NCI-H1105 treated with DMSO at 0.1 percent for 48 hours (cell line): ENCODE measurements around the gene SLC4A1.

Source experiments
- DNase-seq: peaks from one replicate; lab custom pipeline; 2025; lab: John Stamatoyannopoulos, UW

SLC4A1 gene

GRCh38 chr17:44205962-44206824 lies 61.7 kb downstream of the SLC4A1 start:
- DNase-seq, result no peak

DNA sequence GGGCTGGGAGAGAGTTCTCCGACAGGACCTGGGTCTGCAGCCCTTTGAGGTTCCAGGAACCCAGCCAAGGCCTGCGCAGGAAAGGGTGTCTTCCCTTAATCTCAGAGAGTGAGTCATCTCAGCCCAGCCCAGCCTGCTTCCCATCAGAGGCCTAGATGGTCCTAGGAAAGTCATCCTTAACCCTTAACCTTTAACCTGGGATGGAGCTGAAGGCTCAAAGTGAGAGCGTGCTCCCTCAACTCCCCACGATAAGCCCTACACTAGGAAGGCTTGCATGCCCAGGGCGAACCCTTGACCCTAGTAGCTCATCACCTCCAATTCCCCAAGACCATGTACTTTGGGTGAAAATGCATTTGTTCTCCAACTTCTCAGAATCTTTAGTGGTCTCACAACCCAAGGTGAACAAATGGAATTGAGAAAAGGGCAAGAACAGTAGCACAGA lies 63.5 kb downstream of the SLC4A1 start:
- no peak for DNase-seq

- DNase-seq, result peak; percentile 29
Observed at GRCh38 chr17:44203731-44204440, 64.0 kb downstream of the SLC4A1 start.

- DNase-seq, result no peak
Observed at GRCh38 chr17:44202756-44203155, 65.2 kb downstream of the SLC4A1 start.

- peak; percentile 28 for DNase-seq
Observed at GRCh38 chr17:44200478-44201155, 67.3 kb downstream of the SLC4A1 start.

DNA sequence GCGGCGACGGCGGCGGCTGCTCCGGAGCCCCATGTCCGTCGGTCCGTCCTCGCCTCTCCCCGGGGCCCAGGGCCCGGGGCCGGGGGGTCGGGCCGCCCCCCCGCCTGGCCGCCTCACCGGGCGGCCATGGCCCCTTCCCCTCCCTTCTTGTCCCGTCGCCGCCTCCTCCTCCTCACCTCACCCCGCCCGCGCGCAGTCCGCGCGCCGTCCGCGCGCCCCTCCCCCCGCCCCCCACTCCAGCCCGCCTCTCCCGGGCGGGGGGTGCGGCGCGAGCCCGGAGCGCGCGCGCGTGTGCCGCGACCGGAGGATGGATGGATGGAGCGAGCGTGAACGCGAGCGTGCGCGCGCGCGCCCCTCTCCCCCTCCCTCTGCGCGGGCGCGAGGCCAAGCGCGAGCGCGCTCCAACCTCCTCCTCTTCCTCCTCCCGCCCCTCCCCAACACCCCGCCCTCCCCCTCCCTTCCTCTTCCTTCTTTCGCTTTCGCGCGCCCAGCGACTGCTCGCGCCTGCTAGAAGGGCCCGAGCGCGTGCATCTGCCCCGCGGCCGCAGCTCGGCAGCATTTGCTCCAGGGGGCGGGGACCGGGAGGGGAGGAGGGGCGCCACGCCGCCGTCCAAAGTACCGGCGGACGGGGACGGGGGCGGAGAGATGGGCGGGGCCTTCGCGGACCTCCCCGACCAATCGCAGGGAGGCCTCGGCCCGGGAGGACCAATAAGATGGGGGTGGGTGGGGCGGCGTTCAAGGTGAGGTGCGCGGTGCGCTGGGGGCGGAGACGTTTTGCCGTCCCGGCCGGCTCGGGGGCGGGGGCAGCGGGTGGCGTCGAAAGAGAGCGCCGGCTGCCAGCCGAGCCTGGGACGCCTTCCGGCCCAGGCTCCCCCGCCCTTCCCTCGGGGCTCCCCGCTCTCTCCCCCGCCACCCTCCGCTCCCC lies 68.1 kb downstream of the SLC4A1 start, which contains the start of gene ATXN7L3:
TSS of gene ATXN7L3 (minus strand) at position 332 of the 925 bp plus-strand sequence. CDS start 1,814 bp downstream, outside the sequence.
- DNase-seq, result peak; percentile 90

DNA sequence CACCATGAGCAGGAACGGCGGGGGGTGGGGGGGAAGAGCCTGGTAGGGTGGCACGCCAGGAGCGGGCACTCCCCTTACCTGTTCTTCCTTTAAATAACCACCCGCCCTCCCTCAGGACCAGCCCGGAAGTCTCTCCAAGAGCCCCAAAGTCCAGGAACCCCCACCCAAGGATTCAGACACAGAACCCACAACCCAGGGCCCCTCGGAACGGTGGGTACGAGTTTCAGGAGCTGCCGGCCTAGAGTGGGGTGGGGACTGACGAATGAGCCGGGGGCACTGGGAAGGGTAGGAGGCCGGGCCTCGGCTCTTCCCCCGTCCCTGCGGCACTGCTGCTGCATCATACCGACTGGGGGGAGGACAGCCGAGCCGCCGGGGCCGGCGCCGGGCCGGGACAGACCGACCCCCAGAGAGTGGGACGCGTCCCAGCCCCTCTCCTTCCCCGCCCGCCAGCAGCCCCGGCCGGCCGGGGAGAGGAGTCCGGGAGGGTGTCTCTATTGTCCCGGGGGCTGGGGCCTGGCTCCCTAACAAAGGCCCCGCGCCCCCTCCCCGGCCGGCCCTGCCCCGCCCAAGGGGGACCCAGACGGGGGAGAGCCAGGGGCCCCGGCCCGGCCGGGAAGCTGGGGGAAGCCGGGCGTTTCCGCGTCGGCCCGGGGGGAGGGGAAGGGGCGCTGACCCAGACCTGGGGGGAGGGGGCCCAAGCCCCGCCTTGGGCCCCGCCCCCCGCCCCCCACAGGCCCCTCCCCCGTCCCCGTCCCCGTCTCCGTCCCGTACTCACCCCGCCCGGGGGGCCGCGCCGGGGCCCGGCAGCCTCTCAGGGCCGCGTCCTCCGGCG lies 69.0 kb downstream of the SLC4A1 start:
- DNase-seq, result peak; percentile 13
